Breast epithelium (tissue), 3 donors: Measurements from ENCODE around the gene USP1.

Experiments used
- POLR2A ChIP-seq: fragments of 450-650 bp; IDR thresholded peaks from one replicate; pipeline ENCODE4 v1.6.1; 2016; ENCODE audit warnings: antibody characterized with exemption, mild to moderate bottlenecking, moderate library complexity
- TF ChIP-seq, protein P1 (sequence below), 3 donors: fragments of 450-650 bp; IDR thresholded peaks; one replicate each; pipeline ENCODE4 v1.5.1; 2016 to 2017; ENCODE audit warnings: antibody characterized with exemption in 3 of 3, mild to moderate bottlenecking in 3 of 3, moderate library complexity in 3 of 3

DNA sequence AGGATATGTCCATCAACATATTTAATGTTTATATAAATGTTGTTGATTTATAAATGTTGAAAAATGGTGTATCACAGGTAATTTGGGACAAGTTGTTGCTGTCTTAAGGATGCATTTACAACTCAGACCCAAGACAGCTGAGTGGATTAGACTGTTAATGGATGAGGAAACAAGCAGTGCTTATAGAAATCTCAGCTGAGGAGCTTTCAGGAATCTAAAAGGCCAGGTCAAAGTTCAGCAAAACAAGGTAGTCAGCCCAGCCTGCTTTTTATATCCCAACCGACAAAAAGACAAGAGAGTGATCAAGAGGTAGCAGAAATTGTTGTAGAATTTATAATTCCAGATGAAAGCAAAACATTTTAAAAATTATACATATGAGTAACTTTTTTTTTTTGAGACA, 16.6 kb upstream of the USP1 start:
- TF ChIP-seq, protein P1, sequence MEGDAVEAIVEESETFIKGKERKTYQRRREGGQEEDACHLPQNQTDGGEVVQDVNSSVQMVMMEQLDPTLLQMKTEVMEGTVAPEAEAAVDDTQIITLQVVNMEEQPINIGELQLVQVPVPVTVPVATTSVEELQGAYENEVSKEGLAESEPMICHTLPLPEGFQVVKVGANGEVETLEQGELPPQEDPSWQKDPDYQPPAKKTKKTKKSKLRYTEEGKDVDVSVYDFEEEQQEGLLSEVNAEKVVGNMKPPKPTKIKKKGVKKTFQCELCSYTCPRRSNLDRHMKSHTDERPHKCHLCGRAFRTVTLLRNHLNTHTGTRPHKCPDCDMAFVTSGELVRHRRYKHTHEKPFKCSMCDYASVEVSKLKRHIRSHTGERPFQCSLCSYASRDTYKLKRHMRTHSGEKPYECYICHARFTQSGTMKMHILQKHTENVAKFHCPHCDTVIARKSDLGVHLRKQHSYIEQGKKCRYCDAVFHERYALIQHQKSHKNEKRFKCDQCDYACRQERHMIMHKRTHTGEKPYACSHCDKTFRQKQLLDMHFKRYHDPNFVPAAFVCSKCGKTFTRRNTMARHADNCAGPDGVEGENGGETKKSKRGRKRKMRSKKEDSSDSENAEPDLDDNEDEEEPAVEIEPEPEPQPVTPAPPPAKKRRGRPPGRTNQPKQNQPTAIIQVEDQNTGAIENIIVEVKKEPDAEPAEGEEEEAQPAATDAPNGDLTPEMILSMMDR (IDR thresholded peaks at IDR 0.05) = no peak
- TF ChIP-seq POLR2A = no peak
